ENCODE measurements around the gene TEKT2.

TEKT2 gene

GRCh38 chr1:36128126-36128904 is 44.4 kb downstream of the TEKT2 start:
- DNase-seq (ENCODE audit: low read depth in 4 of 4, low spot score in 1 of 4): no peak

DNA sequence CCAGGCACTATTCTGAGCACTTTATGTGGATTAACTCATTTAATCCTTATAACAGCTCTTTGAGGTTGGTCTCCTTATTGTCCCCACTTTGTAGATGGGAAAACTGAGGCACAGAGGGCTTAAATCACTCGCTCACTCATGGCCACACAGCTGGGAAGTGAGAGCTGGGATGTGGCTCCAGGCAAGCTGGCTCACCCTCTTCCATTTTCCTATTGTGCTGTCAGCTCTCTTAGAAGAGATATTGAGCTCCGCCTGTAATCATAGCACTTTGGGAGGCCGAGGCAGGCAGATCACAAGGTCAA is 45.0 kb downstream of the TEKT2 start:
- no peak for DNase-seq (ENCODE audit: low read depth in 4 of 4, low spot score in 1 of 4)

DNA sequence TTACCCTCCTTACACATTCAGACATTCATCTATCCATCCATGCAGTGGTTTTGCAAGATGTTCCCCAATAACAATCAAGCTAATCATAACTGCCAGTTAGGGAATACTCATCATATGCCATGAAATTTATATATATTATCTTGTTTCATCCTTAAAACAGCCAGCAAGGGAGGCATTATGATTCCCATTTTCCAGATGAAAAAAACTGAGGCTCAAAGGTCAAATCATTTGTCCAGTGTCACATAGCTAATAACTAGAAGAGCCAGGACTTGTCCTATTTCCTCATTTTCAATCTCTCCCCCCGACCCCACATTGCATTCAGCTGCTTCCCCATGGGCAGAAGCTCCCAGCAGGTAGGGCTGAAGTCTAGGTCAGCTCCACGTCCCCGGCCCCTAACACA is 48.1 kb downstream of the TEKT2 start:
- DNase-seq (ENCODE audit: low read depth in 4 of 4, low spot score in 1 of 4): no peak

DNA sequence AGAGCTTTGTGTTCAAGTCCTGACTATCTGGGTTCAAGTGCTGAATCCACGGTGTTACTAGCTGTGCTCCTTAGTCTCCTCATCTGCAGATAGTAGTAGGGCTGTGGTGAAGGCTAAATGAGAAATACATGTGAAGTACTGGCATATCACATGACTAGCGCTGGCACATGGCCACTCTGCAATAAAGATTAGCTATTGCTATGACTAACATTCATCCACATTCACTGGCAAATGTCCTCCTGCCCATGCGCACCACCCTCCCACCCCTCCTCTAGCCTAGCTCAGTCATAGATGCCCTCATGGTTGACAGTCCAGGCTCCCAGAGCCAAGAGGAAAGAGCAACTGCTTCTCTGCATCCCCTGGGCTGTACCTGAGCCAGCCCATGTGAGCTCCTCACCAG is 49.6 kb downstream of the TEKT2 start:
- no peak for DNase-seq (ENCODE audit: low read depth in 4 of 4, low spot score in 1 of 4)

GRCh38 chr1:36134031-36134430 is 50.1 kb downstream of the TEKT2 start:
- no peak for DNase-seq (ENCODE audit: low read depth in 4 of 4, low spot score in 1 of 4)

DNA sequence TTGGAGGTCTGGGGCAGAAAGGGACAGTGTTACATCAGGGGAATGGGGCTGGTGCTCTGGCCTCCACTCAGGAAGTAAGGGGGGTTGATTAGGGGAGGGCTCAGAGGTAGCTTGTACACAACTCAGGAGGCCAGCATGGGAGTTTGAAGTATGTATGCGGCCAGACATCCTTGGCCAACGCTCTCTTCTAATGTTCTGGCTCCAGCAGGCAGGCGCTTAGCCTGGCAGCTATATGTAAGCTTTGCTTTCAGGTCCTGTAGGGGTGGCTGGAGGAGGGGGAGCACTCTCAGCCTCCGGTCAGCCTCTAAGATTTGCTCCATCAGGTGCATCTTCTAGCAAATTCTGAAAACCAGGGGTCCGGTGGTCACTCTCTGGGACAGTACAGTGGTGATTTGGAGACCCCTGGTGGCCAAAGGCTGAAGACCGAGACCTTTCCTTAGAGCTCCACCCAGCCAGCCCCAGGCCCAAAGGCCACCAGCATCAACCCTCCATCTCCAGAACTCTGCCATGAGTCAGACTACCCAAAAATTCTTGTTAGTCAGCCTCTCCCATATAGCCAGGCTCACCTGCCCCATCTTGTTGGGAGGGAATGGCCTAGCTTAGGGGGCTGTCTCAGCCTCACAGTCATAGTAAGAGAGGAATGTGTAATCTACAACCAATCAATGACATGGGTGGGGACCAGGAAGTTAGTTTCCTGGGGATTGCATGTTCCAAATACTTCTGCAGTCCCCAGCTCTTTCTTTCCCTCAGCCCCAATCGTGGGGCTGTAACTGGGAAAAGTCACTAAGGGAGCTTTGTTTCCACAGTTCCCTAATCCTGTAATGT is 50.8 kb downstream of the TEKT2 start:
- no peak for DNase-seq (ENCODE audit: low read depth in 4 of 4, low spot score in 1 of 4)

GRCh38 chr1:36135330-36135667 is 51.4 kb downstream of the TEKT2 start:
- no peak for DNase-seq (ENCODE audit: low read depth in 4 of 4, low spot score in 1 of 4)

DNA sequence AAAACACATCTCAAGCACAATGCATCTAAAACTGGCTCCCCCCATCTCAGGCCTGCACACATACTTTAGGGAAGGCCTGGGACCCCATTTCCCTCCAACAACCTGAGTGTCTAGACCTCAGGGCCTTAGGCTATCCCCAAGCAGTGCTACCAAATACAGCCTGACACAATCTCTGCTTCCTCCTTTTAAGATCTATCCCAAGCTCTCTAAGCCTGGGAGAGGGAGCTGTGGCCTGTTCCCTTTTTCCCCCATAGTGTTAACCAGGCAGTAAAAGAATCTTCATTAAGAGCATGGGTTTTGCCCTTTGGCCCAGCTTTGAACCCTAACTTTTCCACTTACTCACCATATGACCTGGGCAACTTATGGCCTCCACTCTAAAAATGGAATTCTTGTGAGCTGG is 51.9 kb downstream of the TEKT2 start:
- DNase-seq (ENCODE audit: low read depth in 4 of 4, low spot score in 1 of 4): no peak

DNA sequence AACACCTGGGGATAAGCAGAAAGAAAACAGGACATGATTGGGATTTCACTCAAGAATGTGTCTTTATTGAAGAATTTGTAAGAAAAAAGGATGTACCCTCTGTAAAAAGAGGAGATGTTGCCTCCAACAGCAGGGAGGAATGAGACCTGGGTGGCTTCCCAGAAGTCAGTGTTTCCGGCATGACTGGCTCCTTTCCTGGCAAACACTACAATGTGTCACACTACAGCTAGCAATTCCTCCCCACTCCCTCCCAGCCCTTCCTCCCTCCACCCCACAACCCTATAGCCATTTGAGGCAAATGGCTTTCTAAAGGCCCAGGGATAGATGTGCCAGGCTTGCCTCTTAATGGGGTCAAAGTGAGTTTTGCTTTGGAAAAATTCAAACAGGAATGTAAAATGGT is 52.6 kb downstream of the TEKT2 start:
- no peak for DNase-seq (ENCODE audit: low read depth in 4 of 4, low spot score in 1 of 4)

- no peak for DNase-seq (ENCODE audit: low read depth in 4 of 4, low spot score in 1 of 4)
Observed at GRCh38 chr1:36137226-36137625, 53.3 kb downstream of the TEKT2 start.

- no peak for DNase-seq (ENCODE audit: low read depth in 4 of 4, low spot score in 1 of 4)
Observed at GRCh38 chr1:36137776-36138175, 53.9 kb downstream of the TEKT2 start.

Measured in stimulated activated CD4-positive, alpha-beta T cell treated with anti-CD3 and anti-CD28 coated beads, Interleukin-1b, Interleukin-23, amount 100 ng/mL, for 24 hours (primary cell).